A549 (cell line): ENCODE measurements around the gene NIFK. TPM values are rescaled to one million over a fixed set of nuclear protein-coding genes. Genes with fewer than 3 reads are reported as not detected.
"Not testable (repeated sequence)": the region's sequence is repeated elsewhere in the genome, so short reads cannot be mapped to it uniquely, and the experiment has no call there.

Experiments used
- ATAC-seq, 2 experiments: fragments of 200-7000 bp in 1 of 2; fragments of >200 bp in 1 of 2; cut with Nextera tagmentation in 1 of 2; cut with Tn5 transposase in 1 of 2; 3 replicates each; pipeline versions ENCODE4 v1.8.0 to v1.9.1; 2018 to 2020; ENCODE audit warnings: mild to moderate bottlenecking in 1 of 2, moderate library complexity in 1 of 2
- CTCF ChIA-PET: fragments of 300-600 bp; sonication (Branson Sonifier 250); formaldehyde crosslinking; extraction: SDS; loops from one replicate; lab custom pipeline; 2021; ENCODE audit warnings: antibody characterized with exemption, inconsistent platforms; lab: Yijun Ruan, JAX
- POLR2A ChIA-PET: fragments of 350-600 bp; formaldehyde crosslinking; extraction: SDS; loops from one replicate; lab custom pipeline; 2021; ENCODE audit warnings: antibody characterized with exemption, inconsistent platforms; lab: Yijun Ruan, JAX
- DNase-seq, 2 experiments: peaks; one replicate each; pipeline versions ENCODE4 v3.0.0 to v3.0.0-alpha.2; 2011 to 2016; ENCODE audit warnings: low read depth in 1 of 2, low spot score in 1 of 2
- FAIRE-seq: peaks from 2 replicates; lab custom pipeline; 2011; peaks lifted over from hg19 to GRCh38; lab: Jason Lieb, UNC
- H3K27ac ChIP-seq, 2 experiments: fragments of >200 bp; sonication (Bioruptor Twin); formaldehyde crosslinking; 3 replicates each; pipeline ENCODE4 v1.5.1; 2016 to 2017
- H3K4me1 ChIP-seq: fragments of >200 bp; sonication (Bioruptor Twin); formaldehyde crosslinking; 3 replicates; pipeline ENCODE4 v1.6.1; 2016
- H3K4me2 ChIP-seq: fragments of >200 bp; sonication (Bioruptor Twin); formaldehyde crosslinking; 3 replicates; pipeline ENCODE4 v1.6.1; 2016
- H3K4me3 ChIP-seq: fragments of >200 bp; sonication (Bioruptor Twin); formaldehyde crosslinking; 3 replicates; pipeline ENCODE4 v1.5.1; 2016
- H3K9me3 ChIP-seq: fragments of >200 bp; sonication (Bioruptor Twin); formaldehyde crosslinking; 3 replicates; pipeline ENCODE4 v1.6.1; 2016
- BHLHE40 ChIP-seq: IDR thresholded peaks from 2 replicates; pipeline ENCODE4 v1.6.1; 2012; ENCODE audit warnings: low read depth, low read length, inconsistent platforms
- CBX2 ChIP-seq: fragments of 200-600 bp; sonication (generic); IDR thresholded peaks from 2 replicates; pipeline ENCODE4 v1.6.1; 2016; ENCODE audit warnings: low read depth, mild to moderate bottlenecking, borderline replicate concordance
- EHF ChIP-seq: fragments of 250-450 bp; sonication (Bioruptor Pico); IDR thresholded peaks from 2 replicates; pipeline ENCODE4 v1.5.0; 2020; ENCODE audit warnings: mild to moderate bottlenecking
- EHMT2 ChIP-seq: fragments of 200-600 bp; sonication (generic); IDR thresholded peaks from 2 replicates; pipeline ENCODE4 v1.6.1; 2016; ENCODE audit warnings: antibody characterized with exemption, low read depth, mild to moderate bottlenecking, moderate library complexity
- EP300 ChIP-seq, 2 experiments: fragments of >200 bp; sonication (Bioruptor Twin); formaldehyde crosslinking; IDR thresholded peaks; 2 replicates in 1 of 2; 3 replicates in 1 of 2; pipeline ENCODE4 v1.6.1; 2016 to 2017
- FOSL2 ChIP-seq, 2 experiments: fragments of 450-650 bp in 1 of 2; fragments of >200 bp in 1 of 2; sonication (Bioruptor Twin) in 1 of 2; formaldehyde crosslinking; IDR thresholded peaks; 2 replicates each; pipeline versions ENCODE4 v1.5.0 to v1.6.1; 2016 to 2020; ENCODE audit warnings: mild to moderate bottlenecking in 1 of 2, moderate library complexity in 1 of 2
- FOXS1 ChIP-seq: fragments of 250-450 bp; sonication (Bioruptor Pico); IDR thresholded peaks from 2 replicates; pipeline ENCODE4 v1.5.0; 2020; ENCODE audit warnings: mild to moderate bottlenecking, moderate library complexity
- GATA3 ChIP-seq: IDR thresholded peaks from 2 replicates; pipeline ENCODE4 v1.6.1; 2012; ENCODE audit warnings: borderline replicate concordance
- HOXB13 ChIP-seq: fragments of 250-450 bp; sonication (Bioruptor Pico); IDR thresholded peaks from 2 replicates; pipeline ENCODE4 v1.5.0; 2020; ENCODE audit warnings: low read depth, mild to moderate bottlenecking, moderate library complexity
- HOXB5 ChIP-seq: fragments of 250-450 bp; sonication (Bioruptor Pico); IDR thresholded peaks from 2 replicates; pipeline ENCODE4 v1.5.0; 2020; ENCODE audit warnings: mild to moderate bottlenecking, moderate library complexity
- JUN ChIP-seq, 2 experiments: fragments of >200 bp; sonication (Bioruptor Twin); formaldehyde crosslinking; IDR thresholded peaks; 2 replicates in 1 of 2; 3 replicates in 1 of 2; pipeline ENCODE4 v1.6.1; 2016 to 2017
- JUNB ChIP-seq: fragments of >200 bp; sonication (Bioruptor Twin); formaldehyde crosslinking; IDR thresholded peaks from 2 replicates; pipeline ENCODE4 v1.6.1; 2016
- MAFK ChIP-seq: fragments of 450-650 bp; IDR thresholded peaks from 2 replicates; pipeline ENCODE4 v1.6.1; 2014; ENCODE audit not compliant: partially characterized antibody
- MAZ ChIP-seq: fragments of 150-350 bp; IDR thresholded peaks from 2 replicates; pipeline ENCODE4 v1.6.1; 2014; ENCODE audit warnings: antibody characterized with exemption, low read depth, low read length, borderline replicate concordance
- MYC ChIP-seq: IDR thresholded peaks from 2 replicates; pipeline ENCODE4 v1.6.1; 2012; ENCODE audit warnings: mild to moderate bottlenecking, inconsistent platforms, low read length, improper control_type of control experiment, borderline replicate concordance
- NFE2L2 ChIP-seq: fragments of 150-350 bp; conservative IDR thresholded peaks from 2 replicates; pipeline ENCODE4 v1.6.1; 2014; ENCODE audit warnings: low read length
- NPAS2 ChIP-seq: fragments of 250-450 bp; sonication (Bioruptor Pico); IDR thresholded peaks from 2 replicates; pipeline ENCODE4 v1.8.0; 2022; ENCODE audit warnings: mild to moderate bottlenecking, moderate library complexity, borderline replicate concordance
- POLR2A ChIP-seq: IDR thresholded peaks from 2 replicates; pipeline ENCODE4 v1.6.1; 2012; ENCODE audit warnings: mild to moderate bottlenecking, low read length
- RNF2 ChIP-seq: fragments of 200-600 bp; sonication (generic); IDR thresholded peaks from 2 replicates; pipeline ENCODE4 v1.6.1; 2016; ENCODE audit warnings: low read depth, mild to moderate bottlenecking, antibody characterized with exemption, moderate library complexity, borderline replicate concordance
- SMC3 ChIP-seq: fragments of >200 bp; sonication (Bioruptor Twin); formaldehyde crosslinking; IDR thresholded peaks from 3 replicates; pipeline ENCODE4 v1.6.1; 2018; ENCODE audit warnings: inconsistent platforms
- TP53 ChIP-seq: fragments of 250-450 bp; sonication (Bioruptor Pico); IDR thresholded peaks from 2 replicates; pipeline ENCODE4 v1.5.0; 2021; ENCODE audit warnings: mild to moderate bottlenecking, moderate library complexity
- ZC3H11A ChIP-seq: fragments of 450-650 bp; IDR thresholded peaks from 2 replicates; pipeline ENCODE4 v1.6.1; 2014; ENCODE audit warnings: antibody characterized with exemption, mild to moderate bottlenecking
- ZNF302 ChIP-seq: fragments of 250-450 bp; sonication (Bioruptor Pico); IDR thresholded peaks from 2 replicates; pipeline ENCODE4 v1.9.0; 2021; ENCODE audit warnings: inconsistent platforms, mild to moderate bottlenecking, moderate library complexity
- ZSCAN20 ChIP-seq: fragments of 250-450 bp; sonication (Bioruptor Pico); IDR thresholded peaks from 2 replicates; pipeline ENCODE4 v1.8.0; 2022; ENCODE audit warnings: mild to moderate bottlenecking, moderate library complexity
- WGBS: methylation state at CpG from one replicate; pipeline ENCODE4 v1.1.6; 2017; ENCODE audit errors: missing lambda C conversion rate; 5-methylcytosine and 5-hydroxymethylcytosine counted together
- polyA plus RNA-seq, 4 experiments: library from polyadenylated mRNA; depleted of rRNA in 3 of 4; stranded (reverse); fragments of >200 nt; fragmentation: RNase III in 1 of 4; extraction: RNeasy Plus Mini Kit Qiagen cat#74134 plus additional on column Dnase treatment in 1 of 4; gene quantifications; 2 replicates in 3 of 4; 3 replicates in 1 of 4; pipeline ENCODE4 v1.2.3, GENCODE V29; 2011 to 2017
- TF ChIP-seq, protein P1 (sequence below): IDR thresholded peaks from 2 replicates; pipeline ENCODE4 v1.6.1; 2012
- TF ChIP-seq, protein P2 (sequence below): fragments of >200 bp; sonication (Bioruptor Twin); formaldehyde crosslinking; IDR thresholded peaks from 2 replicates; pipeline ENCODE4 v1.6.1; 2016
- TF ChIP-seq, protein P3 (sequence below): fragments of 250-450 bp; sonication (Bioruptor Pico); IDR thresholded peaks from 2 replicates; pipeline ENCODE4 v1.5.0; 2020; ENCODE audit warnings: low read depth, mild to moderate bottlenecking, moderate library complexity
- TF ChIP-seq, protein P4 (sequence below): fragments of 150-350 bp; IDR thresholded peaks from 2 replicates; pipeline ENCODE4 v1.6.1; 2014; ENCODE audit warnings: low read depth, mild to moderate bottlenecking, low read length

NIFK gene
- polyA plus RNA-seq, 2 of the 4 experiments (the other 2 are of a cell fraction) = 50.3 to 82.9 TPM

DNA sequence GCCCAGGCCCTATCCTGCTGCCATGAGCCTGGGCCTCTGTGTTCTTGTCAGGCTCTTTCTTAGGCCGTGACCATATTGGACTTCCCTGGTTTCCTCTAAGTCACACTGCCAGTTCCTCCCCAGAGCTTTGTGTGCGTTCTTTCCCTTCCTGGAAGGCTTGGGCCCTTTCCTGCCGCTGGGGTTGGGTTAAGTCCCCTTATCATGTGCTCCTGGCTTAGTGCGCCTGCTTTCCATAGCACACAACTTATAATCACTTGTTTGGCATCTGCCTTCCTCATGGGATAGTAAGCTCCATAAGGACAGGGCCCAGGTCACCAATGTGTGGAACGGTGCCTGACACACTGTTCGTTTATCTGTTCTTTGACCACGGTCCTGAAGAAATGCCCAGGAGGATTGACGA, 31.3 kb downstream of the NIFK start:
- FAIRE-seq (no peak), DNase-seq (no peak), ATAC-seq (no peak)
- CTCF ChIA-PET = interaction anchor here (2.6 kb wide), 1 partner anchor 13 kb away, joined by 11 read pairs; no protein-coding TSS in a partner anchor
- TF ChIP-seq SMC3 = no peak
- 93% methylated on average over 8 of the region's 8 CpGs for WGBS
- no peaks in the 10 kb centered on the region for H3K9me3 ChIP-seq
- POLR2A ChIA-PET = interaction anchor here (0.6 kb wide), 1 partner anchor 174 kb away, joined by 3 read pairs; no protein-coding TSS in a partner anchor
- no peak overlapping the region for H3K27ac ChIP-seq
- peaks cover 22% of the 10 kb centered on the region for H3K4me1 ChIP-seq
- no peak overlapping the region for H3K4me3 ChIP-seq
- no peak overlapping the region for H3K4me2 ChIP-seq

- H3K4me3 ChIP-seq, H3K27ac ChIP-seq, POLR2A ChIA-PET, H3K9me3 ChIP-seq, FAIRE-seq, ATAC-seq, H3K4me2 ChIP-seq, DNase-seq: not testable (repeated sequence)
- CTCF ChIA-PET = interaction anchor here (1.0 to 1.2 kb wide), 2 partner anchors 17 to 66 kb away, joined by 3 read pairs; no protein-coding TSS in a partner anchor
- peaks cover 26% of the 10 kb centered on the region for H3K4me1 ChIP-seq
- TF ChIP-seq MAFK = peak; percentile 10
Observed at GRCh38 chr2:121701761-121702160, 34.9 kb downstream of the NIFK start.

GRCh38 chr2:121699421-121700333, 37.0 kb downstream of the NIFK start:
- Histone ChIP-seq H3K9me3 (no peaks in the 10 kb centered on the region), H3K4me2 (peak overlapping the region; percentile 86), H3K4me1 (peaks cover 30% of the 10 kb centered on the region), H3K4me3 (0 out of 3 replicates have a peak overlapping the region, but pooled peaks have one; percentile 20), H3K27ac (peak overlapping the region; percentile 73 to 87)
- ATAC-seq (peak; percentile 94 to 98), DNase-seq (peak; percentile 76 to 78), FAIRE-seq (no peak)
- ChIA-PET CTCF (interaction anchor here (0.7 to 1.8 kb wide), 9 partner anchors 10 to 103 kb away, joined by 3 to 13 read pairs (median 3); no protein-coding TSS in a partner anchor), POLR2A (interaction anchor here (1.5 to 2.1 kb wide), 3 partner anchors 50 to 169 kb away, joined by 5 to 24 read pairs (median 19); partner anchors contain the start of genes CLASP1 and RNU4ATAC)
- 26% methylated on average over 15 of the region's 19 CpGs for WGBS
- no peak for TF ChIP-seq ZC3H11A
- TF ChIP-seq GATA3 = no peak
- no peak for TF ChIP-seq POLR2A
- no peak for TF ChIP-seq CBX2
- TF ChIP-seq TP53 (CRISPR knock-in tag) = no peak
- TF ChIP-seq HOXB13 (CRISPR knock-in tag) = no peak
- 0 out of 2 replicates have a peak, but pooled peaks have one; percentile 22 for TF ChIP-seq MYC
- TF ChIP-seq, protein P1, sequence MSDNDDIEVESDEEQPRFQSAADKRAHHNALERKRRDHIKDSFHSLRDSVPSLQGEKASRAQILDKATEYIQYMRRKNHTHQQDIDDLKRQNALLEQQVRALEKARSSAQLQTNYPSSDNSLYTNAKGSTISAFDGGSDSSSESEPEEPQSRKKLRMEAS = peak; percentile 52; the same call in 1 of the 2 replicates
- 0 out of 5 replicates have a peak, but pooled peaks of 1 of the 2 experiments have one; percentile 10 for TF ChIP-seq JUN (IDR thresholded peaks at IDR 0.05)
- TF ChIP-seq, protein P2, sequence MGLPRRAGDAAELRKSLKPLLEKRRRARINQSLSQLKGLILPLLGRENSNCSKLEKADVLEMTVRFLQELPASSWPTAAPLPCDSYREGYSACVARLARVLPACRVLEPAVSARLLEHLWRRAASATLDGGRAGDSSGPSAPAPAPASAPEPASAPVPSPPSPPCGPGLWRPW = no peak
- TF ChIP-seq BHLHE40 = 0 out of 2 replicates have a peak, but pooled peaks have one; percentile 15
- no peak for TF ChIP-seq RNF2
- no peak for TF ChIP-seq NPAS2
- TF ChIP-seq JUNB = peak; percentile 42; the same call in 1 of the 2 replicates
- peak; percentile 62; the same call in 1 of the 2 replicates for TF ChIP-seq FOSL2 (IDR thresholded peaks at IDR 0.05)
- peak; percentile 72 for TF ChIP-seq FOSL2 (CRISPR knock-in tag; IDR thresholded peaks at IDR 0.05)
- TF ChIP-seq NFE2L2 = no peak
- TF ChIP-seq ZNF302 = no peak
- TF ChIP-seq, protein P3, sequence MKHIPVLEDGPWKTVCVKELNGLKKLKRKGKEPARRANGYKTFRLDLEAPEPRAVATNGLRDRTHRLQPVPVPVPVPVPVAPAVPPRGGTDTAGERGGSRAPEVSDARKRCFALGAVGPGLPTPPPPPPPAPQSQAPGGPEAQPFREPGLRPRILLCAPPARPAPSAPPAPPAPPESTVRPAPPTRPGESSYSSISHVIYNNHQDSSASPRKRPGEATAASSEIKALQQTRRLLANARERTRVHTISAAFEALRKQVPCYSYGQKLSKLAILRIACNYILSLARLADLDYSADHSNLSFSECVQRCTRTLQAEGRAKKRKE (CRISPR knock-in tag) = no peak
- TF ChIP-seq EHMT2 = no peak
- peak in 1 of 2 experiments; percentile 32; a peak in 1 of 5 replicates for TF ChIP-seq EP300 (IDR thresholded peaks at IDR 0.05)
- TF ChIP-seq MAZ = no peak
- no peak for TF ChIP-seq FOXS1 (CRISPR knock-in tag)
- TF ChIP-seq HOXB5 (CRISPR knock-in tag) = no peak
- no peak for TF ChIP-seq EHF (CRISPR knock-in tag)
- TF ChIP-seq ZSCAN20 (CRISPR knock-in tag) = no peak
- TF ChIP-seq, protein P4, sequence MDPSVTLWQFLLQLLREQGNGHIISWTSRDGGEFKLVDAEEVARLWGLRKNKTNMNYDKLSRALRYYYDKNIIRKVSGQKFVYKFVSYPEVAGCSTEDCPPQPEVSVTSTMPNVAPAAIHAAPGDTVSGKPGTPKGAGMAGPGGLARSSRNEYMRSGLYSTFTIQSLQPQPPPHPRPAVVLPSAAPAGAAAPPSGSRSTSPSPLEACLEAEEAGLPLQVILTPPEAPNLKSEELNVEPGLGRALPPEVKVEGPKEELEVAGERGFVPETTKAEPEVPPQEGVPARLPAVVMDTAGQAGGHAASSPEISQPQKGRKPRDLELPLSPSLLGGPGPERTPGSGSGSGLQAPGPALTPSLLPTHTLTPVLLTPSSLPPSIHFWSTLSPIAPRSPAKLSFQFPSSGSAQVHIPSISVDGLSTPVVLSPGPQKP = no peak
